ENCODE measurements around the gene PRR29.

PRR29 gene

GRCh38 chr17:63998050-63998720 is at the start of gene PRR29:
Gene PRR29 (plus strand): TSS chr17:63998351. CDS start chr17:63998365, 14 bp downstream.
- peak; percentile 35 to 53 for DNase-seq

GRCh38 chr17:63948521-63948920 is 49.6 kb upstream of the PRR29 start:
- no peak for DNase-seq

GRCh38 chr17:63949576-63950250 is 48.4 kb upstream of the PRR29 start:
- no peak for DNase-seq

GRCh38 chr17:63950940-63951907 is 46.9 kb upstream of the PRR29 start:
- DNase-seq, result no peak

- peak; percentile 24 to 36 for DNase-seq
Measured at GRCh38 chr17:63954402-63955063, 43.6 kb upstream of the PRR29 start.

- DNase-seq, result no peak
Measured at GRCh38 chr17:63955232-63955631, 42.9 kb upstream of the PRR29 start.

- no peak for DNase-seq
Measured at GRCh38 chr17:63955791-63956190, 42.4 kb upstream of the PRR29 start.

- no peak for DNase-seq
Measured at GRCh38 chr17:63956296-63956920, 41.7 kb upstream of the PRR29 start.

- no peak for DNase-seq
Measured at GRCh38 chr17:63960006-63960405, 38.1 kb upstream of the PRR29 start.

GRCh38 chr17:63960430-63960829 is 37.7 kb upstream of the PRR29 start:
- no peak for DNase-seq

- DNase-seq, result no peak
Measured at GRCh38 chr17:63961355-63962212, 36.6 kb upstream of the PRR29 start.

GRCh38 chr17:63962298-63962744 is 35.8 kb upstream of the PRR29 start:
- DNase-seq, result no peak

GRCh38 chr17:63963123-63963522 is 35.0 kb upstream of the PRR29 start:
- no peak for DNase-seq

GRCh38 chr17:63966646-63967264 is 31.4 kb upstream of the PRR29 start:
- no peak for DNase-seq

- DNase-seq, result no peak
Measured at GRCh38 chr17:63967953-63968352, 30.2 kb upstream of the PRR29 start.

- DNase-seq, result no peak
Measured at GRCh38 chr17:63969278-63969677, 28.9 kb upstream of the PRR29 start.

GRCh38 chr17:63972796-63973195 is 25.4 kb upstream of the PRR29 start, which contains the start of gene SCN4A:
Gene SCN4A (minus strand): TSS chr17:63972918. CDS start chr17:63972841, 77 bp downstream.
- DNase-seq, result no peak

- DNase-seq, result no peak
Measured at GRCh38 chr17:63973247-63973646, 24.9 kb upstream of the PRR29 start.

GRCh38 chr17:63973930-63974593 is 24.1 kb upstream of the PRR29 start:
- DNase-seq, result no peak

- DNase-seq, result no peak
Measured at GRCh38 chr17:63974594-63975192, 23.5 kb upstream of the PRR29 start.
